ENCODE results near the gene PIK3R1. TPM values are rescaled to one million over a fixed set of nuclear protein-coding genes. Genes with fewer than 3 reads are reported as not detected.

Gene PIK3R1
- polyA plus RNA-seq, 4 donors: 9.2 to 68.4 (median 20.5) TPM

DNA sequence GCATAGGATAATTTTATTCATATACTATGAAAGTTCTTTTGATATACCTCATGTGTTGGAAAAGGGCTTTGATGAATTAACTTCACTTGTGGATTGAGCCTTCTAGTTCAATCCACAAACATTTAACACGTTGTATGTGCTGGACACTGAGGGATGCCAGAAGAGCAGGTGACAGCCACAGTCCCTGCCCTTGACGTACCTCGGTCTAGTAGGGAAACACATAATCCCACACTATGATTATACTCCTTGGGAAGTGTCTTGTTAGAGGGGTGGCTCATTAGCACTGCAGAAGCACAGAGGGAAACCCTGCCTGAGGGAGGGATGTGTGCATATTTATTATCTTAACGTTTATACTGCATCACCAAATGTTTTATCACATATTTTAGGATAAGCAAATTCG, 61.2 kb downstream of the PIK3R1 start:
- Histone ChIP-seq H3K4me3 (ENCODE audit: low read depth in 1 of 3, low read length in 3 of 3) (no peak overlapping the region), H3K27me3 (ENCODE audit: control insufficient read depth in 3 of 3, insufficient read depth in 3 of 3, low read length in 3 of 3) (no peaks in the 10 kb centered on the region), H3K27ac (ENCODE audit: low read depth in 1 of 3, low read length in 2 of 3) (no peak overlapping the region), H3K36me3 (ENCODE audit: control insufficient read depth in 3 of 3, insufficient read depth in 2 of 3, low read depth in 1 of 3, low read length in 3 of 3) (peaks cover 6 to 23% (median 19%) of the 10 kb centered on the region in 3 donors), H3K9me3 (ENCODE audit: control insufficient read depth in 2 of 2, insufficient read depth in 1 of 2, low read depth in 1 of 2, low read length in 1 of 2) (no peaks in the 10 kb centered on the region), H3K4me1 (ENCODE audit: control insufficient read depth in 3 of 3, insufficient read depth in 2 of 3, low read depth in 1 of 3, low read length in 2 of 3) (no peaks in the 10 kb centered on the region)
- no peak for DNase-seq
- 62 to 85% (median 79%) methylated on average over 5 of the region's 5 CpGs for WGBS, 3 donors
- no peak for FAIRE-seq

DNA sequence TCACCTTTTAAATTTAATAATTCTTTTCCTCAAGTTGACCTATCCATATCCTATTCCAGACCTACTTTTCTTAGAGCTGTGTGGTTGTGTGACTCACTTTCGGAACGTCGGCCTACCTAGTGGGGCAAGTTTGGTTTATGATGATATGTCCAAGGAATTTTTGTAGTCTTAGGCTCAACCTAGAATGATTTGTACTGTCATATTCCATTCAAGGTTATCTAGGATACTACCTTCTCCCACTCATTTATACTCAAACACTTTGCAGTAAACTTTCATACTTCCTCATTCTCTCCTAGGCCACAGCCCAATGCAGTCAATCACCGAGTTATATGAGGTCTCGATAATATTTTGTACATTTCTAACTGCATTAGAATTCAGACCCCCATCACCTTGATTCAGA, 61.9 kb downstream of the PIK3R1 start:
- H3K36me3 ChIP-seq (ENCODE audit: control insufficient read depth in 3 of 3, insufficient read depth in 2 of 3, low read depth in 1 of 3, low read length in 3 of 3): peaks cover 11 to 28% (median 19%) of the 10 kb centered on the region in 3 donors
- no peak overlapping the region for H3K27ac ChIP-seq (ENCODE audit: low read depth in 1 of 3, low read length in 2 of 3)
- H3K9me3 ChIP-seq (ENCODE audit: control insufficient read depth in 2 of 2, insufficient read depth in 1 of 2, low read depth in 1 of 2, low read length in 1 of 2): no peaks in the 10 kb centered on the region
- FAIRE-seq (no peak), DNase-seq (no peak)
- no peaks in the 10 kb centered on the region for H3K4me1 ChIP-seq (ENCODE audit: control insufficient read depth in 3 of 3, insufficient read depth in 2 of 3, low read depth in 1 of 3, low read length in 2 of 3)
- H3K4me3 ChIP-seq (ENCODE audit: low read depth in 1 of 3, low read length in 3 of 3): no peak overlapping the region
- 66 to 83% (median 78%) methylated on average over 5 of the region's 5 CpGs for WGBS, 3 donors
- H3K27me3 ChIP-seq (ENCODE audit: control insufficient read depth in 3 of 3, insufficient read depth in 3 of 3, low read length in 3 of 3): no peaks in the 10 kb centered on the region

DNA sequence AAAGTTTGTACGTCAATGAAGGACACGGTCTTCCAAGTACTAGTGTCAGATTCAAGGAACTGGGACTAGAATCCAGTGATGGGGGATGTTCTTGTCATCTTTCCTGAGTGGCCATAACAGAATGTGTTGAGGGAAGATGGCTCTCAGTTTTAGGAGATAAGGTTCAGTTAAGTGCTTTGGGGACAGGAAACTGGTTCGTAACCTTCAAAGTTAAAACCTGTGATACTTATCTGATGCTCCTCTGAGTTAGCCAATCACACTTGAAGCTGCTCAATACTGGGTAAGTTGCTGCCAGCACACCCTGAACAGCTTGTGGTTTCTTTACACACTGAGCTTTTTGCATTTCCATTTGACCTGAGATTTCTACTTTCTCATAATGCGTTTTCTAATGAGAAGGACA, 64.4 kb downstream of the PIK3R1 start:
- Histone ChIP-seq H3K4me1 (ENCODE audit: control insufficient read depth in 3 of 3, insufficient read depth in 2 of 3, low read depth in 1 of 3, low read length in 2 of 3) (peaks cover 2 to 11% (median 4%) of the 10 kb centered on the region in 3 donors), H3K36me3 (ENCODE audit: control insufficient read depth in 3 of 3, insufficient read depth in 2 of 3, low read depth in 1 of 3, low read length in 3 of 3) (peaks cover 13 to 31% (median 16%) of the 10 kb centered on the region in 3 donors), H3K9me3 (ENCODE audit: control insufficient read depth in 2 of 2, insufficient read depth in 1 of 2, low read depth in 1 of 2, low read length in 1 of 2) (no peaks in the 10 kb centered on the region), H3K4me3 (ENCODE audit: low read depth in 1 of 3, low read length in 3 of 3) (no peak overlapping the region), H3K27ac (ENCODE audit: low read depth in 1 of 3, low read length in 2 of 3) (peak overlapping the region in 1 of 3 donors; percentile 27), H3K27me3 (ENCODE audit: control insufficient read depth in 3 of 3, insufficient read depth in 3 of 3, low read length in 3 of 3) (no peaks in the 10 kb centered on the region)
- FAIRE-seq: no peak
- DNase-seq: peak in 1 of 2 donors; percentile 67
- 68 to 76% (median 75%) methylated on average over 4 of the region's 4 CpGs for WGBS, 3 donors

DNA sequence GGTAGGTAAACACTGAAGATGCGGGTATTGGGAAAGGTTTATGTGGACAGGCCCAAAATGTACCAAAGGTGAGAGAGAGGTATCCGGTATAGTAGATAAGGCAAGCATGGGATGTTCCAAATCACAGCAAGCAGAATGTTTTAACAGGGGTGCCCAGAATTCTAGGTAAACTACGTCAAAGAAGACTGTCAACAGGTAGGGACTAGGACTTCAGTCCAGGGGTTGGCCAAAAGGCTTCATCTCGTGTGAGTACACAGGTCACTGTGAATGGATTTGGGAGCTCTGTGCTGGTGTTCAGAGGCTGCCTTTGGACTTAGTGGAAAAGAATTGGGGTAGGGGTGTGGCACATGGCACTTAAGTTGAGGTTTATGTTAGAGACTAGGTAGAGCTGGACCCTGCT, 66.4 kb downstream of the PIK3R1 start:
- no peak for DNase-seq
- peak overlapping the region in 1 of 3 donors; percentile 63 for H3K27ac ChIP-seq (ENCODE audit: low read depth in 1 of 3, low read length in 2 of 3)
- 72 to 85% (median 78%) methylated on average over 4 of the region's 4 CpGs for WGBS, 3 donors
- H3K27me3 ChIP-seq (ENCODE audit: control insufficient read depth in 3 of 3, insufficient read depth in 3 of 3, low read length in 3 of 3): no peaks in the 10 kb centered on the region
- no peak for FAIRE-seq
- H3K9me3 ChIP-seq (ENCODE audit: control insufficient read depth in 2 of 2, insufficient read depth in 1 of 2, low read depth in 1 of 2, low read length in 1 of 2): no peaks in the 10 kb centered on the region
- peaks cover 4 to 26% (median 8%) of the 10 kb centered on the region in 3 donors for H3K4me1 ChIP-seq (ENCODE audit: control insufficient read depth in 3 of 3, insufficient read depth in 2 of 3, low read depth in 1 of 3, low read length in 2 of 3)
- peaks cover 7 to 24% (median 13%) of the 10 kb centered on the region in 3 donors for H3K36me3 ChIP-seq (ENCODE audit: control insufficient read depth in 3 of 3, insufficient read depth in 2 of 3, low read depth in 1 of 3, low read length in 3 of 3)
- H3K4me3 ChIP-seq (ENCODE audit: low read depth in 1 of 3, low read length in 3 of 3): no peak overlapping the region

DNA sequence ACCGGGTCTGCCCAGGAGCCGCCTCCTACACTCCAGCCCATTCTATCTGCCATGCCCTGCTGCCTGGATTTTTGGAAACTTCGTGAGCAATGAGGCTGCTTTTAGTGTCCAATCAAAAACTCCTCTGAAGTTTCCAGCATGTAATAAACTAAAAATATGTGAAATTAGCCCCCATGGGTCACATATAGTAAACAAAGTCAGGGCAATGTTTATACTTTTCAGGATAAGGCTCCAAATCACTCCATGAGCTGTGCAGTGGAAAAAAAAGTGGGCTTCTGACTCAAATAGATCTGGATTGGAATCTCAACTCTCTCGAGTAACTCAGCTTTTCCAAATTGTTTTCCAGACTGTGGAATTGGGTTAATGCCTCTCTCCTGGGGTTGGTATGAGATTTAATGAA, 68.2 kb downstream of the PIK3R1 start:
- FAIRE-seq (no peak), DNase-seq (no peak)
- H3K4me3 ChIP-seq (ENCODE audit: low read depth in 1 of 3, low read length in 3 of 3): no peak overlapping the region
- H3K27ac ChIP-seq (ENCODE audit: low read depth in 1 of 3, low read length in 2 of 3): peak overlapping the region in 1 of 3 donors; percentile 22
- no peaks in the 10 kb centered on the region for H3K27me3 ChIP-seq (ENCODE audit: control insufficient read depth in 3 of 3, insufficient read depth in 3 of 3, low read length in 3 of 3)
- 70 to 77% (median 74%) methylated on average over 4 of the region's 4 CpGs for WGBS, 3 donors
- H3K36me3 ChIP-seq (ENCODE audit: control insufficient read depth in 3 of 3, insufficient read depth in 2 of 3, low read depth in 1 of 3, low read length in 3 of 3): peaks cover 4 to 21% (median 13%) of the 10 kb centered on the region in 3 donors
- H3K4me1 ChIP-seq (ENCODE audit: control insufficient read depth in 3 of 3, insufficient read depth in 2 of 3, low read depth in 1 of 3, low read length in 2 of 3): peaks cover 6 to 38% (median 16%) of the 10 kb centered on the region in 3 donors
- no peaks in the 10 kb centered on the region for H3K9me3 ChIP-seq (ENCODE audit: control insufficient read depth in 2 of 2, insufficient read depth in 1 of 2, low read depth in 1 of 2, low read length in 1 of 2)

DNA sequence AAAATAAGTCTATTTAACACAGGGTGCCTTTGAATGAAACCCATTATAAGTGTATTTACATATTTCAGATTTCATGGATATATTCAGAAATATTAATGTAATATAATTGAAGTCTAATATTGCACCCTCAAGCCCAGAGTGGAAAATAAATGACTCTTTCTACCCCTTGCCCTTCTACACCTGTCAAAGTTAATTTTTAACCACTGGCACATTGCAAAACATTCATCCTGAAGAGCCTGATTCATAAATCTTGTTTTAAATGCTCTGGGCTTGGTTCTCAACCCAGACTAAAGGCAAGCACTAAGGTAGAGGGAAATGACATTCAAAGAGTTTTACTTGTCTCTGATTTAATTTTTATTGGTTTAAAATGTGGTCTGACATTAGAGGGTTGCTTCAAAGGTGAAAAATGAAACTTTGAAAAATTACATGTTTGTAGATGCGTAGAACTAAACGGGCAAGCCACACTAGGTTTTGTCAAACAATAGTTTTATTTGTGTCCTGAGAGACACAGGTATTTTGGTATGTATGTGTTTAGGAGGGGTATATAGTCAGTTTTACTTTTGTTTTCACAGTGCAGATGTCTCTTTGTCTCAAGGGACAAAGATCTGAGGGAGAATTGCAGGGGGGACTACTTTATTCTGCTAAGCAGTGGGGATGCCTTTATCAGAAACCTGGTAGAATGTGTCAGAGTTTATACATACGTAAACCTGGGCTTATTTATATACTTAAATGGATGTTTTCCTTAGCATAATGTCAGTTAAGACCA, 69.7 kb downstream of the PIK3R1 start:
- DNase-seq: peak; percentile 85 to 87
- H3K4me3 ChIP-seq (ENCODE audit: low read depth in 1 of 3, low read length in 3 of 3): no peak overlapping the region
- FAIRE-seq: peak; percentile 53
- H3K9me3 ChIP-seq (ENCODE audit: control insufficient read depth in 2 of 2, insufficient read depth in 1 of 2, low read depth in 1 of 2, low read length in 1 of 2): no peaks in the 10 kb centered on the region
- H3K27ac ChIP-seq (ENCODE audit: low read depth in 1 of 3, low read length in 2 of 3): peak overlapping the region in 2 of 3 donors; percentile 44 to 60
- H3K36me3 ChIP-seq (ENCODE audit: control insufficient read depth in 3 of 3, insufficient read depth in 2 of 3, low read depth in 1 of 3, low read length in 3 of 3): peaks cover 0 to 14% (median 9%) of the 10 kb centered on the region in 3 donors
- peaks cover 6 to 47% (median 23%) of the 10 kb centered on the region in 3 donors for H3K4me1 ChIP-seq (ENCODE audit: control insufficient read depth in 3 of 3, insufficient read depth in 2 of 3, low read depth in 1 of 3, low read length in 2 of 3)
- no peaks in the 10 kb centered on the region for H3K27me3 ChIP-seq (ENCODE audit: control insufficient read depth in 3 of 3, insufficient read depth in 3 of 3, low read length in 3 of 3)
- 15 to 51% (median 25%) methylated on average over 3 of the region's 3 CpGs for WGBS, 3 donors

DNA sequence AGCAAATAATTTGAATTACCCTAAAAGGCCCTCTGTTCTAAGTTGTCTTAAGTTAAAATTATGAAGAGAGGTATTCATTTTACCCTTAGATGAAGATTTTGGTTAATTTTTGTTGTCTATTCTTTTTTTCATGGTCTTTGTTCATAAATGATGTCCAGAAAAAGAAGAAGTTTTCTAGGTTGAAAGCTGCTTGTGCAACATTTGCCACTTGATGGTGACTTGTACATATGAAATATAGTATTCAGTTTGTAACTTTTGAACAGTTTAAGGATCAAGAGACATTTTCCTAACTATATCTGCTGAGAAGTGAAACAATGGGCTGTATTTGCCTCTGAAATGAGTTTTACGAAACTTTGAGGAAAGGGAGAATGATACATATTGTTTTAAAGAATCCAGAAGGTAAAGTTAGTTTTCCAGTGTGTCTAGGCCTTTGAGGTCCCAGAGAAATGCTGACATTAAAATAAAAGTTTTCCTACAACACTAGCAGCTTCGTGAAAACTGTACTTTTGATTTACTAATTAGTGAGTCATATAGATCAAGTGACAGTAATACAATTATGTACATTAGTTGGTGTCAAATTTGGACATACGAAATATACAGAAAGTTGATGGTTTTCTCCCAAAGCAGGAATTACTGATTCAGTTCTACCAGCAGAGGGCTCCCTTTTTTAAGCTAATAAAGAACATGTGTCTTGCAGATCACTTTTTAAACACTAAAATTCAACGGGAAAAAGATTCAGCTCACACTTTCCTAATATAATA, 70.5 kb downstream of the PIK3R1 start:
- DNase-seq (peak; percentile 60 to 69), FAIRE-seq (no peak)
- 11 to 27% (median 17%) methylated on average over 4 of the region's 4 CpGs for WGBS, 3 donors
- Histone ChIP-seq H3K27ac (ENCODE audit: low read depth in 1 of 3, low read length in 2 of 3) (peak overlapping the region in 1 of 3 donors; percentile 60), H3K36me3 (ENCODE audit: control insufficient read depth in 3 of 3, insufficient read depth in 2 of 3, low read depth in 1 of 3, low read length in 3 of 3) (peaks cover 0 to 14% (median 9%) of the 10 kb centered on the region in 3 donors), H3K27me3 (ENCODE audit: control insufficient read depth in 3 of 3, insufficient read depth in 3 of 3, low read length in 3 of 3) (no peaks in the 10 kb centered on the region), H3K9me3 (ENCODE audit: control insufficient read depth in 2 of 2, insufficient read depth in 1 of 2, low read depth in 1 of 2, low read length in 1 of 2) (no peaks in the 10 kb centered on the region), H3K4me3 (ENCODE audit: low read depth in 1 of 3, low read length in 3 of 3) (no peak overlapping the region), H3K4me1 (ENCODE audit: control insufficient read depth in 3 of 3, insufficient read depth in 2 of 3, low read depth in 1 of 3, low read length in 2 of 3) (peaks cover 6 to 50% (median 23%) of the 10 kb centered on the region in 3 donors)

DNA sequence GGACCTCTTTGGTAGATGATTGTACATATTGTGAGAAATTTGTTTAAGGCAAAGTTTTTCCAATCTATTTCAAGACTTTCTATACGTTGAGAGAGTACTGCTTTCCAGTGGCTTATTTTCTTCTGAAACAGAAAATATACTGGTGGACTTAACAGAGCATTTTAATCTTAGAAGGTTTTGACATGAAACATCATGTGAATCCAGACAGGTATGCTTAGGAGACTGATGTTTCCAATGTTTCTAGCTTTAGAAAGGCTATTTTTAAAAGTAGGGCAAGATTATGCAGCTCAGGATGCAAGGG, 71.0 kb downstream of the PIK3R1 start:
- WGBS, 3 donors: 2 to 25% (median 16%) methylated on average over 1 of the region's 1 CpG
- peaks cover 6 to 50% (median 23%) of the 10 kb centered on the region in 3 donors for H3K4me1 ChIP-seq (ENCODE audit: control insufficient read depth in 3 of 3, insufficient read depth in 2 of 3, low read depth in 1 of 3, low read length in 2 of 3)
- no peak for FAIRE-seq

More for the DNA sequence above, 71.0 kb downstream of the PIK3R1 start:
- H3K9me3 ChIP-seq (ENCODE audit: control insufficient read depth in 2 of 2, insufficient read depth in 1 of 2, low read depth in 1 of 2, low read length in 1 of 2): no peaks in the 10 kb centered on the region
- no peaks in the 10 kb centered on the region for H3K27me3 ChIP-seq (ENCODE audit: control insufficient read depth in 3 of 3, insufficient read depth in 3 of 3, low read length in 3 of 3)
- DNase-seq: no peak
- no peak overlapping the region for H3K4me3 ChIP-seq (ENCODE audit: low read depth in 1 of 3, low read length in 3 of 3)
- H3K27ac ChIP-seq (ENCODE audit: low read depth in 1 of 3, low read length in 2 of 3): peak overlapping the region in 1 of 3 donors; percentile 60
- H3K36me3 ChIP-seq (ENCODE audit: control insufficient read depth in 3 of 3, insufficient read depth in 2 of 3, low read depth in 1 of 3, low read length in 3 of 3): peaks cover 0 to 14% (median 9%) of the 10 kb centered on the region in 3 donors
